D721Med (cell line): ENCODE measurements around the gene LRFN2.

Source experiments
- DNase-seq: peaks from one replicate; pipeline ENCODE4 v3.0.0; 2011; ENCODE audit warnings: low spot score; ENCODE audit not compliant: insufficient read length
- FAIRE-seq: peaks from 2 replicates; lab custom pipeline; 2011; peaks lifted over from hg19 to GRCh38; lab: Jason Lieb, UNC
- CTCF ChIP-seq: IDR thresholded peaks from 2 replicates; pipeline ENCODE4 v1.5.1; 2012; ENCODE audit warnings: mild to moderate bottlenecking, control low read depth; ENCODE audit not compliant: insufficient read depth; ENCODE audit errors: missing control alignments

LRFN2 gene

GRCh38 chr6:40540790-40541189 lies 46.4 kb downstream of the LRFN2 start:
- FAIRE-seq = no peak
- TF ChIP-seq CTCF = no peak
- no peak for DNase-seq

GRCh38 chr6:40539853-40540252 lies 47.3 kb downstream of the LRFN2 start:
- DNase-seq = no peak
- no peak for FAIRE-seq
- no peak for TF ChIP-seq CTCF

GRCh38 chr6:40538556-40538955 lies 48.6 kb downstream of the LRFN2 start:
- DNase-seq (no peak), FAIRE-seq (no peak)
- TF ChIP-seq CTCF = no peak

- TF ChIP-seq CTCF = no peak
- DNase-seq = no peak
- FAIRE-seq = no peak
Observed at GRCh38 chr6:40537446-40537845, 49.7 kb downstream of the LRFN2 start.

- DNase-seq = no peak
- TF ChIP-seq CTCF = peak; percentile 15
- FAIRE-seq = no peak
Observed at GRCh38 chr6:40536442-40536841, 50.7 kb downstream of the LRFN2 start.

- FAIRE-seq (no peak), DNase-seq (no peak)
- no peak for TF ChIP-seq CTCF
Observed at GRCh38 chr6:40535819-40536380, 51.3 kb downstream of the LRFN2 start.

- no peak for TF ChIP-seq CTCF
- DNase-seq (no peak), FAIRE-seq (no peak)
Observed at GRCh38 chr6:40535110-40535818, 51.9 kb downstream of the LRFN2 start.
